ENCODE data around the gene NIM1K. TPM values are rescaled to one million over a fixed set of nuclear protein-coding genes. Genes with fewer than 3 reads are reported as not detected.

NIM1K gene
- total and polyA plus RNA-seq, 10 of the 15 experiments (the other 5 are each of a cell fraction or from before 2014, with no cell fraction given): 0.27 to 1.7 (median 0.66) TPM

- intact Hi-C loops (cut with micrococcal nuclease; ENCODE audit: unreplicated experiment): no loop called here
- Histone ChIP-seq H2AFZ (ENCODE audit: control insufficient read depth, low read depth, low read length) (no peak overlapping the region), H3K36me3 (ENCODE audit: control insufficient read depth in 2 of 2, insufficient read depth in 2 of 2, low read length in 1 of 2) (peaks cover 2% of the 10 kb centered on the region in 2 experiments; a peak in 3 of 4 replicates), H3K79me2 (ENCODE audit: control insufficient read depth, insufficient read depth, low read length) (no peaks in the 10 kb centered on the region), H3K4me2 (ENCODE audit: control insufficient read depth, insufficient read depth) (no peak overlapping the region), H3K4me3 (no peak overlapping the region), H3K9me3 (replicated peaks; ENCODE audit: control insufficient read depth, insufficient read depth, low read length) (no peaks in the 10 kb centered on the region), H3K27me3 (replicated peaks in 1 of 2; ENCODE audit: control insufficient read depth in 2 of 2, insufficient read depth in 2 of 2, low read length in 1 of 2) (no peaks in the 10 kb centered on the region), H4K20me1 (ENCODE audit: control insufficient read depth, insufficient read depth) (no peaks in the 10 kb centered on the region), H3K4me1 (ENCODE audit: control insufficient read depth, insufficient read depth, low read length) (no peaks in the 10 kb centered on the region), H3K27ac (ENCODE audit: control insufficient read depth, insufficient read depth) (no peak overlapping the region), H3K9ac (ENCODE audit: control insufficient read depth, insufficient read depth, low read length) (no peak overlapping the region)
- WGBS (ENCODE audit: insufficient coverage, insufficient replicate concordance, low lambda C conversion rate, missing lambda C conversion rate): 93% methylated on average over 7 of the region's 7 CpGs
- ChIA-PET SMC1A (ENCODE audit: uncharacterized antibody, unreplicated experiment) (interaction anchor here (1.0 to 1.6 kb wide), 3 partner anchors 138 to 209 kb away, joined by 3 read pairs; no protein-coding TSS in a partner anchor), POLR2A (no interaction called here), CTCF (interaction anchor here (1.4 kb wide), 1 partner anchor 45 kb away, joined by 3 read pairs; no protein-coding TSS in a partner anchor), RAD21 (ENCODE audit: unreplicated experiment) (interaction anchor here (1.1 kb wide), 1 partner anchor 12 kb away, joined by 3 read pairs; the partner anchor contains the start of gene NIM1K)
- BruUV-seq (replicated peaks): no TSS peak
- no peak for ATAC-seq
- no peak for DNase-seq (ENCODE audit: low read depth, low spot score)
- in situ Hi-C loops (cut with MboI): no loop called here
- no peak for TF ChIP-seq ZNF384 (IDR thresholded peaks at IDR 0.05; ENCODE audit: borderline replicate concordance, low read depth, low read length)
- TF ChIP-seq NFXL1 (IDR thresholded peaks at IDR 0.05; ENCODE audit: borderline replicate concordance): no peak
- TF ChIP-seq GABPA (IDR thresholded peaks at IDR 0.05; ENCODE audit: low read depth): no peak
- TF ChIP-seq EP300 (IDR thresholded peaks at IDR 0.05; ENCODE audit: borderline replicate concordance in 1 of 2, control insufficient read depth in 1 of 2, low read depth in 2 of 2, low read length in 2 of 2): no peak
- no peak for TF ChIP-seq ASH2L (IDR thresholded peaks at IDR 0.05; ENCODE audit: borderline replicate concordance, low read depth)
- no peak for TF ChIP-seq BCL3 (IDR thresholded peaks at IDR 0.05; ENCODE audit: borderline replicate concordance, insufficient read depth, low read depth, low read length, poor library complexity, severe bottlenecking)
- TF ChIP-seq SMAD5 (IDR thresholded peaks at IDR 0.05; ENCODE audit: low read depth): no peak
- TF ChIP-seq MYB (IDR thresholded peaks at IDR 0.05; ENCODE audit: borderline replicate concordance, low read depth, low read length): no peak
- TF ChIP-seq RB1 (IDR thresholded peaks at IDR 0.05; ENCODE audit: borderline replicate concordance): no peak
- no peak for TF ChIP-seq NR2F1 (conservative IDR thresholded peaks at IDR 0.05)
- no peak for TF ChIP-seq SREBF2 (IDR thresholded peaks at IDR 0.05; ENCODE audit: low read length)
- no peak for TF ChIP-seq HSF1 (IDR thresholded peaks at IDR 0.05; ENCODE audit: low read depth, low read length)
- TF ChIP-seq NFYA (IDR thresholded peaks at IDR 0.05; ENCODE audit: borderline replicate concordance, low read depth, low read length): no peak
- no peak for TF ChIP-seq SPI1 (IDR thresholded peaks at IDR 0.05; ENCODE audit: borderline replicate concordance, insufficient read depth, low read depth, low read length)
- no peak for TF ChIP-seq BMI1 (IDR thresholded peaks at IDR 0.05; ENCODE audit: borderline replicate concordance)
- no peak for TF ChIP-seq MAX (IDR thresholded peaks at IDR 0.05; ENCODE audit: low read depth, low read length)
- no peak for TF ChIP-seq HDGF (IDR thresholded peaks at IDR 0.05)
- no peak for FAIRE-seq
Measured at GRCh38 chr5:43179836-43180235, 12.2 kb upstream of the NIM1K start.
